GM19043 (cell line): Measurements from ENCODE around the gene BOD1L1.
A peak's percentile ranks its signal among the peaks of the same experiment; 100 is the strongest.
"Not testable (repeated sequence)": the region's sequence is repeated elsewhere in the genome, so short reads cannot be mapped to it uniquely, and the experiment has no call there.

Experiments used
- ATAC-seq: cut with Tn5 transposase; IDR thresholded peaks from one replicate; pipeline ENCODE4 v1.9.1; 2021; ENCODE audit warnings: low read depth; ENCODE audit not compliant: unreplicated experiment

Gene BOD1L1

DNA sequence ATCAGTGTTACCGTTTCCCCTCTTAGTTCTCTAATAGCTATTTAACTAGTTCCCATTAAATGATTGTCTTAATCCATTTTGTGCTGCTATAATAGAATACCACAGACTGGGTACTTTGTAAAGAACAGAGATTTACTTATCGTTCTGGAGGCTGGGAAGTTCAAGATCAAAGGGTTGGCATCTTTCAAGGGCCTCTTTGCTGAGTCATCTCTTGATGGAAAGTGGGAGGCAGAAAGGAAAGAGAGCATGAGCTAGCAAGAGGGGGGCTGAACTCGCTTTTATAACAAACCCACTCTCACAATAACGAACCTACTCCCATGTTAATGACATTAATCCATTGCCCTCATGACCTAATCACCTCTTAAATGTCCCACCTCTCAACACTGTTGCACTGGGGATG, 65.9 kb downstream of the BOD1L1 start:
- ATAC-seq, result no peak

DNA sequence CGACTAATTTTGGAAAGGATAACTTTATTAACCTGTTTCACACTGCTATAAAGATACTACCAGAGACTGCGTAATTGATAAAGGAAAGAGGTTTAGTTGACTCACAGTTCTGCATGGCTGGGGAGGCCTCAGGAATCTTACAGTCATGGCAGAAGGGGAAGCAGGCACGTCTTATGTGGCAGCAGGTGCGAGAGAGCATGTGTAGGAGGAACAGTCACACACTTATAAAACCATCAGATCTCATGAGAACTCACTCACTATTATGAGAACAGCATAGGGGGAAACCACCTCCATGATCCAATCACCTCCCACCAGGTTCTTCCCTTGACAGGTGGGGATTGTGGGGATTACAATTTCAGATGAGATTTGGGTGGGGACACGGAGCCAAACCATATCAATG, 67.4 kb downstream of the BOD1L1 start:
- ATAC-seq, result not testable (repeated sequence)

GRCh38 chr4:13559413-13559812, 68.1 kb downstream of the BOD1L1 start:
- ATAC-seq, result no peak

GRCh38 chr4:13558881-13559280, 68.6 kb downstream of the BOD1L1 start:
- no peak for ATAC-seq

DNA sequence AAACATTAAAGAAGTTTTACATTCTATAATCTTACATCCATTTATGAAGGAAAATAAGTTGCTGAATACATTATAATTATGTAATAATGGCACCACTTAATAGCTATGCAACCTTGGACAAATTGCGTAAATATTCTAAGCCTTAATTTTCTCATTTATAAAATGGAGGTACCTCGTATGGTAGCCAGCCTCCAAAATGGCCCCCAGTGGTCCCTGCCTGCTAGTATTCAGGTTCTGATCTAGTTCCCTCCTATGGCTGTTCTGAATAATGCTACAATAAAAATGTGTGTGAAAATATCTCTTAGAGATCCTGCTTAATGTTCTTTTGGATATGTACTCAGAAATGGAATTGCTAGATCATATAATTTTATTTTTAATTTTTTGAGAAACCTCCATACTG, 72.2 kb downstream of the BOD1L1 start:
- no peak for ATAC-seq

- ATAC-seq, result no peak
Measured at GRCh38 chr4:13553081-13553480, 74.4 kb downstream of the BOD1L1 start.

- ATAC-seq, result peak; percentile 78
Measured at GRCh38 chr4:13548984-13549546, 78.5 kb downstream of the BOD1L1 start.

DNA sequence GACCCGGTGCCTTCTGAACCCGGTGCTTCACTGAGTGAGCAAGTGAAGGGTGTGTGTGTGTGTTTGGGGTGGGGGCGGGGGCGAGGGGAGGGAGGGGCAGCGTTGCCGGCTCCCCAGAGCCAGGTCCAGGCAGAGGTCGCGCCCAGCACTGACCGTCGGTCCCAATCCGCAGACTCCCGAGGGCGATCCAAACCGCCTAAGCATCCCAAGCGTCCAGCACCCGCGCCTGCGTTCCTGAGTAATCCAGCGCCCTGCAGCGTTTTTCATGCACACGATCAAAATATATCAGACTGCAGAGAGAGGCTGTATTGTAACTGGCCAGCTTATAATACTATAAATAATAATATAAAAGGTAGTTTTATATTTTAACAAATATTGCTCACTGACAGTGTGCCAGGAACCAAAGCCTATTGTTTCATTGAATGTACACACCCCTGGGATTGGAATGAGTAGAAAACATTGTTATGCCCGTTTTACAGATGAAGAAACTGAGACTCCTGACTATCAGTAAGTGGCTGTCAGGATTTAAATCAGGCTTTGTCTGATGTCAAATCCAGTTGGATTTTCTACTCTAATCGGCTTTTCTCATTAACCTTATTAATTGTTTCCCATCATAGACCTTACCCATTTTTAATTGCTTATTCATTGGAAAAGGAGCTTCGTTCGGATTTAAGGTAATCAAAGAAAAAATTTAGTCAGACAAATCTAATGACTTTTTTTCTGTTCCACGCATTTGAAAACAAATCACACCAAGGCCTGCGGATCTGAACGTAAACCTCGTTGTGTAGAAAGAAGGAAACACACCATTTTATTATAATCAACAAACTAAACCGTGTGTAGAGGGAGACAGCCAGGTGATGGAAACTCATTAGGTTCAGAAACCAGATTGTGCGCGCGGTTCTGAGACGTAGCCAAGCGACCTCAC, 79.2 kb downstream of the BOD1L1 start:
- peak; percentile 2 for ATAC-seq

DNA sequence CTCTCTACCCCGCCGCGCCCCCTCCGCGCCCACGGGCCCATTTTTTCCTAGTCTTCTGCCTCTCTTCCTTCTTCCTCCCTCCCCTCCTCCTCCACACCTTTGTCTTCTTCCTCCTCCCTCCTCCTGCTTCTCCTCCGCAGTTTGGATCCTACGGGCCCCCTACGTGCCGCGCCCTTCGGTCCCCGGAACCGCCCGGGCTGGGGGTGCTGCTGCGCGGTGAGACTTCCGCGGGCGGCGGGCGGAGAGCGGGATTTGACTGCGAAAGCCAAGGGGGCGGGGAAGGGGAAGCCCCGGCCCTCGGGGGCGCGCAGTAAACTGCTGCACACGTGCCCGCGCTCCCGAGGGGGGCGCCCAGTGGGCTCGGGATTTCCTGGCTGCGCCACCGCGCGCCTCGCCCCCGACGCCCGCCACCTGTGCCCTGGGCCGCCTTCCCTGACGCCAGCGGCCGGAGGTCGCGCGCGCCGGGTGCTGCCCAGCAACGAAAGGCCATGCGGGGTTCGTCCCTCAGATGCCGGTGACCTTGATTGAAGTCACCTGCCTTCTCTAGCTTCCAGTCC, 80.0 kb downstream of the BOD1L1 start:
- no peak for ATAC-seq

DNA sequence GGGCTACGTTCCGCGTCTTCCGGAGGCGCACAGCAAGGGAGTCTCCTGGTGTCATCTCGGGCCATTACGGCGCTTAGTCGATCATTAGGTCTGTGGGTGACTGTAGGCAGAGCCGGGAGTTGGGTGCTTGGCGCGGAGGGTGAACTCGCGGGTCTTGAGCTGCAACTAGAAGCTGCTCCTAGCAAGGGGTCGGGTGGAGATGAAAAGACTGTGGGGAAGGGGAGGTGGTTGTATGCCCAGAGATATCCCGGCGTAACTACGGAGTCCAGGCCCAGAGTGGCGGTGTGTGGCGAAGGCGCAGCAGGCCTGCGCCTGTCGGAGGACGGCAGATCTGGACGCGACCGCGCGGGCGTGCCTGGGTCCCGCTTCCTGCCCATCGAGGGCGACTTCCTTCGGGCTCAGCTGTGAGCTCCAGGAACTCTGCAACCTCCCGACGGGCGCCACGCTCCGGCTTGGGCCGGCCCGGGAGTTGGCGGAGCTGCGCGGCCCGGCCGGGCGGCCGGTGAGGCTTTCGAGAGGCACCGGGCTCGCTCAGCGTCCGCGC, 80.5 kb downstream of the BOD1L1 start:
- ATAC-seq, result no peak

- ATAC-seq, result no peak
Measured at GRCh38 chr4:13546142-13546940, 81.2 kb downstream of the BOD1L1 start.

- no peak for ATAC-seq
Measured at GRCh38 chr4:13545394-13545808, 82.1 kb downstream of the BOD1L1 start.

DNA sequence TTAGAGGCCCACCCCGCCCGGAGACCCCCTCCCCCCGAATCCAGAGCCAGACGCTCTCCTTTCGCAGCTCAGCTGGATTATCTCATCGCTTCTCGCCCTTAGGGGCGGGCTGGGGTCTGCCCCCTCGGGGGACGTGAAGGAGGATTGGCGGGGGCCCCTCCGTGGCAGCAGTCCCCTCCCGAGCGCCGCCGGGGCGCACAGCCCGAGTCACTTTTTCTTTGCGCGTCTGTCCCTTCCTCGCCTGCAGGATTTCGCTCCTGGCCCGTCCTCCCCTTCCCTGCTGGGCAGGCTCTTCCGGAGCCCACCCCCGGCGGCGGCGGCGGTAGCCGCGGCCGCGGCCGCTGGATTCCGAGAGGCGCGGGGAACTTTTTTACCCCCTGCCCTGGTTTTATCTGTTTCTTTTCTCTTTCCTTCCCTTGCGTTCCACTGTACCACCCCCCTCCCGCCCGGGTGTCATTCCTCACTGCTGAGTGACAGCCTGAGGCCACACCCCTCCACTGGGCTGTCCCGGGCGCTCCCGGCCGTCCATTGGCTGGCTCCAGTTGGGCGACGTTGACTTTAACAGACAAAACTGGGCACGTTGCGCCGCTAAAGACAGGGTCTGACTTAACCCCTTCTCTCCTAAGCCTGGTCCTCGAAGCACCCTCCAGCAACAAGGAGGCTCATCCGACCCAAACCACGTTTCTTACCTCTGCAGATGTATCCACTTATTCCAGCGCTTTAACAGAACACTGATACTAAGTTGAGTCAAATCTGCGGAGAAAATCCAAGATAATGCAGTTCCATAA, 82.7 kb downstream of the BOD1L1 start:
- ATAC-seq, result peak; percentile 39

GRCh38 chr4:13543839-13544605, 83.5 kb downstream of the BOD1L1 start, which contains the start of gene NKX3-2:
NKX3-2 (minus strand) TSS chr4:13544508; CDS start chr4:13544414, 94 bp downstream.
- ATAC-seq, result no peak

DNA sequence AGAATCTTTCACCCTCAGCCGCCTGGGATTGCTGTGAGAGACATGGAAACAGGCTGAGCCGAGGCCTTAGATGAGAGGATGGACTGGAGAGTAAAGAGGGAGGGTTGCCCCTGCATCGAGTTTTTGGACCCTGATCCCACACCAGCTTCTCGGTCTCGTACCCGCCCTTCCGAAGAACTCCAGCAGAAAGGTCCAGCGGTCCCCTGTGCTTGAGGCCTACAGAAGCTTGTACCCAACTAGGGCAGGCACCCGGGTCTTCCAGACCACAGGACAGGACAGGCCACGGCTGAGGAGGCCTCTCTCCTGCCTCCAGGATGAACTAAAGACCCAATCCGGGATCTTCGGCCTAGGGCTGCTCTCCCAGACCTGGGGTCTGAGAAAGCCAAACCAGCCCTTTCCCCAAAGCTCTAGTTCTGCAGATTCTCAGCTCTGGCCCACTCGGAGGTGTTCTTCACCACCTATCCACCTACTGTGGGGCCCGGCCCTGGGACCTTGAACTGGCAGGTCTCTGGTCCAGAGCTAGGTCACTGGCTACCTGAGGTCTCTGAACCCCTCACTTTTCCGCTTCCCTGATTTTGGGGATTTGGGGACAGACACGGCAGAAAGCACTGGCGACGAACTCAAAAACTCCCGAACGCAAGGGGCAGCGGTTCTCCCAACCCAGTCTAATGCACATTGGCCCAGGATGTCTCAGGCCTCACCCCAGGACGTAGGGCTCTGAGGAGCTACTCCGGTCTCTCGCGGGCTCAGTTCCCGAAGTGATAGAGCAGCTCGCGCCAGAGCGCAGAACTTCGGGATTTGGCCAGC, 84.3 kb downstream of the BOD1L1 start:
- ATAC-seq, result no peak

GRCh38 chr4:13542577-13543031, 84.9 kb downstream of the BOD1L1 start:
- ATAC-seq, result no peak

DNA sequence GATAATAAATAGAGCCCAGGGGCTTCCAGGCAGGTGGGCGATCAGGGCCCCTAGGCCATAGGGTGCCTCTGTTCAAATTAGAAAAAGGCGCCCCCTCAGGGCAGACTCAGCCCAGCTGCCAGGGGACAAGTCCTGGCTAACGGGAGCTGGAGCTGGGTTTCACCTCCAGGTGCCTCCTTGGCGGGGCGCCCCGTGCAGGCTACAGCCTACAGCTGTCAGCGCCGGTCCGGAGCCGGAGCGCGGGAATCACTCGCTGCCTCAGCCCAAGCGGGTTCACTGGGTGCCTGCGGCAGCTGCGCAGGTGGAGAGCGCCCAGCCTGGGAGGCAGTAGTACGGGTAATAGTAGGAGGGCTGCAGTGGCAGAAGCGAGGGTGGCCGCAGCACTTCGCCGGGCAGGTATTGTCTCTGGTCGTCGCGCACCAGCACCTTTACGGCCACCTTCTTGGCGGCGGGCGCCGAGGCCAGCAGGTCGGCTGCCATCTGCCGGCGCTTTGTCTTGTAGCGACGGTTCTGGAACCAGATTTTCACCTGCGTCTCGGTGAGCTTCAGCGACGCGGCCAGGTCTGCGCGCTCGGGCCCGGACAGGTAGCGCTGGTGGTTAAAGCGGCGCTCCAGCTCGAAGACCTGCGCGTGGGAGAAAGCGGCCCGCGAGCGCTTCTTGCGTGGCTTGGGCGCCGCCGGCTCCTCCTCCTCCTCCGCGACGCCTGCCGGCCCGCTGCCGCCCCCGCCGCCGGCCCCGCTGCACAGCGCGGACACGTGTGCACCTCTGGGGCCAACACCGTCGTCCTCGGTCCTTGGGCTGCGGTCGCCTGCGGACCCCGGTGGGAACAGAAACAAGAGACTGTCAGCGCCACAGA, 85.6 kb downstream of the BOD1L1 start:
- no peak for ATAC-seq
